ENCODE data around the gene CBLB.
"Not testable (repeated sequence)": the region's sequence is repeated elsewhere in the genome, so short reads cannot be mapped to it uniquely, and the experiment has no call there.

The CBLB gene

DNA sequence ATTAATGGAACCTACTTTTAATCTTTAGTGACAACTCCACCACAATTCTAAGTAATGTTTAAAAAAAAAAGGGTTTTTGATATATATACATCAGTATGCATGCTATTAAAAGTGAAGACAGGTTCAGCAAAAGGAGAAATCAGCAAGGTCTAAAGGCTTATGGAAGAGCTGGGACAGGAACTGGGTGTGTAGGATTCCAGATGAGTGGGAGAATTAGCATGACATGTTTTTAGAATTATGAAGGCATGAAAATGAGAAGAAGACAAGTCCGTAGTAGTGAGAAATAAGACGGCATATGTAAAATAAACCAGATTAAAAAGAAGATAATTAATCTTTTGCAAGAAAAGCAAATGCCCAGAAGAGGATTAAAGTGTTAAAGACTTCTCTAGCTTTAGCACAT lies 52.0 kb downstream of the CBLB start:
- Histone ChIP-seq H3K4me3 (ENCODE audit: low read length) (no peak overlapping the region), H3K36me3 (ENCODE audit: insufficient read depth, low read length) (peaks cover 12% of the 10 kb centered on the region), H3K27me3 (ENCODE audit: insufficient read depth, low read length) (no peaks in the 10 kb centered on the region), H3K4me1 (ENCODE audit: insufficient read depth, low read length) (peaks cover 3% of the 10 kb centered on the region), H2AFZ (ENCODE audit: low read depth, low read length) (no peak overlapping the region), H3K9me3 (ENCODE audit: low read length) (peaks cover 3% of the 10 kb centered on the region)

GRCh38 chr3:105815331-105815730 lies 53.5 kb downstream of the CBLB start:
- H3K4me3 ChIP-seq (ENCODE audit: low read length); H3K4me1 ChIP-seq (ENCODE audit: insufficient read depth, low read length); H3K9me3 ChIP-seq (ENCODE audit: low read length); H2AFZ ChIP-seq (ENCODE audit: low read depth, low read length); H3K27me3 ChIP-seq (ENCODE audit: insufficient read depth, low read length): not testable (repeated sequence)
- H3K36me3 ChIP-seq (ENCODE audit: insufficient read depth, low read length): peaks cover 11% of the 10 kb centered on the region

GRCh38 chr3:105813710-105814109 lies 55.1 kb downstream of the CBLB start:
- Histone ChIP-seq H3K36me3 (ENCODE audit: insufficient read depth, low read length) (peaks cover 3% of the 10 kb centered on the region), H2AFZ (ENCODE audit: low read depth, low read length) (no peak overlapping the region), H3K4me1 (ENCODE audit: insufficient read depth, low read length) (peaks cover 2% of the 10 kb centered on the region), H3K27me3 (ENCODE audit: insufficient read depth, low read length) (no peaks in the 10 kb centered on the region), H3K4me3 (ENCODE audit: low read length) (no peak overlapping the region), H3K9me3 (ENCODE audit: low read length) (no peaks in the 10 kb centered on the region)

DNA sequence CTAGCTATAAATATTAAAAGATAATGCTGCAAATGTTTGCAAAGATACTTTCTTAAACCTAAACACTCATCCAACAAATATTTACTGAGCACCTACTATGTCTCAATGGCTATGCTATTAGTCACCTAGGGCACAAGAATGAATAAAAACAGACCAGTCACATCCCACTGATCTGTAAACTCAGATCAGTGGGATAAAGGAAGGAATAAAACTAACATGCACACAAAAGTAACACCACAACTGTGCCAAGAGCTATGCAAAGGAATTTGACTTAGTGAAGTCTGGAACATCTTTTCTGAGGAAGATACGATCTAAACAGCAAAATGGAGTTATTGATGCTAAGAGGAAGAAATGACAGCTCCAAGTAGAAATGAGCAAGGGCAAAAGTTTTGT lies 56.6 kb downstream of the CBLB start:
- Histone ChIP-seq H3K9me3 (ENCODE audit: low read length) (no peaks in the 10 kb centered on the region), H3K36me3 (ENCODE audit: insufficient read depth, low read length) (peaks cover 3% of the 10 kb centered on the region), H3K4me1 (ENCODE audit: insufficient read depth, low read length) (peaks cover 2% of the 10 kb centered on the region), H3K27me3 (ENCODE audit: insufficient read depth, low read length) (no peaks in the 10 kb centered on the region), H3K4me3 (ENCODE audit: low read length) (no peak overlapping the region), H2AFZ (ENCODE audit: low read depth, low read length) (no peak overlapping the region)

GRCh38 chr3:105811518-105812193 lies 57.2 kb downstream of the CBLB start:
- H3K4me1 ChIP-seq (ENCODE audit: insufficient read depth, low read length): peaks cover 2% of the 10 kb centered on the region
- peaks cover under 1% of the 10 kb centered on the region for H3K36me3 ChIP-seq (ENCODE audit: insufficient read depth, low read length)
- no peak overlapping the region for H3K4me3 ChIP-seq (ENCODE audit: low read length)
- H3K27me3 ChIP-seq (ENCODE audit: insufficient read depth, low read length): no peaks in the 10 kb centered on the region
- no peak overlapping the region for H2AFZ ChIP-seq (ENCODE audit: low read depth, low read length)
- H3K9me3 ChIP-seq (ENCODE audit: low read length): no peaks in the 10 kb centered on the region

- H3K9me3 ChIP-seq (ENCODE audit: low read length): no peaks in the 10 kb centered on the region
- no peaks in the 10 kb centered on the region for H3K36me3 ChIP-seq (ENCODE audit: insufficient read depth, low read length)
- H3K27me3 ChIP-seq (ENCODE audit: insufficient read depth, low read length): no peaks in the 10 kb centered on the region
- peaks cover 2% of the 10 kb centered on the region for H3K4me1 ChIP-seq (ENCODE audit: insufficient read depth, low read length)
- no peak overlapping the region for H2AFZ ChIP-seq (ENCODE audit: low read depth, low read length)
- H3K4me3 ChIP-seq (ENCODE audit: low read length): no peak overlapping the region
Observed at GRCh38 chr3:105809208-105809888, 59.5 kb downstream of the CBLB start.

DNA sequence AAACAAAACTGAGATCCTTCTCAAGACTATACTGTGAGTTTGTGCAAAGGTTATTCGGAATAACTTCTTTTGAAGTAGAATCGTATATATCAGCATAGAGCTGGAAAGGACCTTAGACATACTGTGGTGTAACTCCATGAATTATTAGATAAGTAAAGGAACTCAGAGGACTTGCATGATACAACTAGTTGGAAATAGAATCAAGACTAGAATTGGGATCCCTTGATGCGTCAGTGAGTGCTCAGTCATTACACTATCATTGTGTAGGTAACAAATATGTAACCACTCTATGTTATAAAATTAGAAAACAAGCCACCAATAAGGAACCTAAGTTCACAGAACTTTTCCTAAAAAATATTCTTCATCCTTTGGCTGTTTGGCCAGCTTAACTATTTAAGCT lies 61.1 kb downstream of the CBLB start:
- H3K36me3 ChIP-seq (ENCODE audit: insufficient read depth, low read length): no peaks in the 10 kb centered on the region

DNA sequence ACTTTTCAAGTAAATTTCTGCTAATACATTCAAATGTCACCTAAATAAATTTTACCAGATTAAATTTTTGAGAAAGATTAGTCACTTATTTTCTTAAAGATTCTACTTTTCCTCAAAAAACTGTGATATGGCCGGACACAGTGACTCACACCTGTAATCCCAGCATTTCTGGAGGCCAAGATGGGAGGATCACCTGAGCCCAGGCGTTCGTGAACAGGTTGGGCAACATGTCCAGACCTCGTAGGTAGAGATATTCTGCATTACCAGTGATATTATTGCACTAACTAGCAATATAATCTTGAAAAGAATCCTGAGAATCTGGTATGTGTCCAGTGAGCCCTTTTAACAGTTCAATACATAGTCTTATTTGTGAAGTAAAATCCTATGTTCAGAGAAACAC lies 61.7 kb downstream of the CBLB start:
- Histone ChIP-seq H3K27me3 (ENCODE audit: insufficient read depth, low read length) (no peaks in the 10 kb centered on the region), H3K4me1 (ENCODE audit: insufficient read depth, low read length) (peaks cover 2% of the 10 kb centered on the region), H3K4me3 (ENCODE audit: low read length) (no peak overlapping the region), H3K36me3 (ENCODE audit: insufficient read depth, low read length) (no peaks in the 10 kb centered on the region), H3K9me3 (ENCODE audit: low read length) (no peaks in the 10 kb centered on the region), H2AFZ (ENCODE audit: low read depth, low read length) (no peak overlapping the region)

More for the DNA sequence above, 61.1 kb downstream of the CBLB start:
- Histone ChIP-seq H3K9me3 (ENCODE audit: low read length) (no peaks in the 10 kb centered on the region), H2AFZ (ENCODE audit: low read depth, low read length) (no peak overlapping the region), H3K4me1 (ENCODE audit: insufficient read depth, low read length) (peaks cover 2% of the 10 kb centered on the region), H3K4me3 (ENCODE audit: low read length) (no peak overlapping the region), H3K27me3 (ENCODE audit: insufficient read depth, low read length) (no peaks in the 10 kb centered on the region)

DNA sequence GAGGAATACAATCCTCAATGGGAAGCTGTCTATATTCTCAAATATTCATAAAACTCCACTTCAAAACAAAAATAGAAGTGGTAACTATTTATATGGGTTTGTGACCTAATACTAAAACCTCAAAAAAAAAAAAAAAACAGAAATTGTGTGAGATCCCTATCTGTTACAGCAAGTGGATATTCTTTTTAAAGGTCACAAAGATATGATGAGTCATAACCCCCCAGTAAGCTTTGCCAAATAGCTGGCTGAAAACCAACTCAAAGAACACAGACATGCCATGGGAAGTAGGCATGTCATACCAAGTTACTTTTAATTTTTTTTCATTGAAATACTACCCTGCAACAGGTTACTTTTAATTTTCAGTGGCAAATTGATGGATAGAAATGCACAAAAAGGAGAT lies 62.5 kb downstream of the CBLB start:
- Histone ChIP-seq H3K27me3 (ENCODE audit: insufficient read depth, low read length) (no peaks in the 10 kb centered on the region), H2AFZ (ENCODE audit: low read depth, low read length) (no peak overlapping the region), H3K36me3 (ENCODE audit: insufficient read depth, low read length) (no peaks in the 10 kb centered on the region), H3K4me1 (ENCODE audit: insufficient read depth, low read length) (peaks cover 2% of the 10 kb centered on the region), H3K4me3 (ENCODE audit: low read length) (no peak overlapping the region), H3K9me3 (ENCODE audit: low read length) (no peaks in the 10 kb centered on the region)

DNA sequence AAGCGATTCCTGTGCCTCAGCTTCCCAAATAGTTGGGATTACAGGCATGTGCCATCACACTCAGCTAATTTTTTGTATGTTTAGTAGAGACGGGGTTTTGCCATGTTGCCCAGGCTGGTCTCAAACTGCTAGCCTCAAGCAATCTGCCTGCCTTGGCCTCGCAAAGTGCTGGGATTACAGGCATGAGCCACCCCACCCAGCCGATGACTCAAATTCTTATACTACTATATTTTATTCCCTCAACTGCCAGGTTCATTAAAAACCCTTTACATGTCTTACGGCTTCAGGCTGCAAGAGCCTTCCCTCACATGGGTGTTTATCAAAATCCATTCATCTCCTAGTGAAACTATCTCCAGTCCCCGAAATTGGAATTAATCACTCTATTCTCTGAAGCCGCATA lies 63.4 kb downstream of the CBLB start:
- Histone ChIP-seq H3K4me3 (ENCODE audit: low read length) (no peak overlapping the region), H3K9me3 (ENCODE audit: low read length) (no peaks in the 10 kb centered on the region), H3K36me3 (ENCODE audit: insufficient read depth, low read length) (no peaks in the 10 kb centered on the region), H2AFZ (ENCODE audit: low read depth, low read length) (no peak overlapping the region), H3K4me1 (ENCODE audit: insufficient read depth, low read length) (peaks cover 2% of the 10 kb centered on the region), H3K27me3 (ENCODE audit: insufficient read depth, low read length) (no peaks in the 10 kb centered on the region)

DNA sequence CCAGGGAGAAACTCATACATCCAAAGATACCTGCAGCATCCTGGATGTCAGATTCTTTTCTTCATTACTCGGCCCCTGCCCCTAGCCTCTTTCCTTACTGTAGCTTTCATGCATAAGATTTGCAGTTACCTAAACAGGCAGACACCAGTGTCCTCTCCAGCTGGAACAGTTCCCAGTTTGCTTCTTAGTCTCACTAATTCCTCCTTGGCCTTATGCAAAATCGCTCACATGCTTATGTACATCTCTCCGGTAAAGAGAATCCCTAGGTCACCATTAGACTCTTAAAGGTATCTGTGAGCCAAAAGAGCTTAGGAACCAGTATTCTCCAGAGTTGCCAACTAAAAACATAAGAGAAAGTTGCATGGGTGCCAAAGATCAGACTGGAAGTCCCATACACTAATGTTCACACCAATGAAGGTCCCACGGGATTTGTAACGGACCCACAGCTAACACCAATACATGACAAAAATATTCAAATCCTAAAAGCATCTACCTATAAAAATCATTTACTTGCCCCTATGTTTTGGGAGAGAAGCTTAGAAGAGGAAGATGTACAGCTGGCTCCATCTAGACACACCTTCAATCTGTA lies 66.6 kb downstream of the CBLB start:
- no peak overlapping the region for H3K4me3 ChIP-seq (ENCODE audit: low read length)
- no peaks in the 10 kb centered on the region for H3K27me3 ChIP-seq (ENCODE audit: insufficient read depth, low read length)
- H2AFZ ChIP-seq (ENCODE audit: low read depth, low read length): no peak overlapping the region
- no peaks in the 10 kb centered on the region for H3K9me3 ChIP-seq (ENCODE audit: low read length)
- peaks cover 5% of the 10 kb centered on the region for H3K4me1 ChIP-seq (ENCODE audit: insufficient read depth, low read length)
- no peaks in the 10 kb centered on the region for H3K36me3 ChIP-seq (ENCODE audit: insufficient read depth, low read length)

DNA sequence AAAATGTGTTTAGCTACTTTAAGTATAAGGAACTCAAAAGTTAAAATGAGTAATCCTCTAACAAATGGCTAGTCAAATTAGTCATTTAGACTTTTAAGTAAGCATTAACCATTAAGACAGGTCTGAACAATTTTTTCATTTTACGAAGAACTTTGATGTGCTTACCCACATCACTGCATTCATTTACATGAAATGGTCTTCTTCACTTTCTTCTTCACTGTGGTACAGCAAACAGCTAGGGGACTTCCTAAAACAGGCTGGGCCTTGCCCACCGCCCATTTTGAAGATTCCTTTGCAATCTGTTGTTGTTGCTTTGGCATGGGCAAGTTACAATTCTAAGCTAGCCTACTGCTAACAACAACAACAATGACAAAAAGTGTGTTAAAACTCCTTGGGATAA lies 67.4 kb downstream of the CBLB start:
- peaks cover 5% of the 10 kb centered on the region for H3K4me1 ChIP-seq (ENCODE audit: insufficient read depth, low read length)
- H3K9me3 ChIP-seq (ENCODE audit: low read length): no peaks in the 10 kb centered on the region
- no peaks in the 10 kb centered on the region for H3K27me3 ChIP-seq (ENCODE audit: insufficient read depth, low read length)
- H2AFZ ChIP-seq (ENCODE audit: low read depth, low read length): no peak overlapping the region
- no peaks in the 10 kb centered on the region for H3K36me3 ChIP-seq (ENCODE audit: insufficient read depth, low read length)
- H3K4me3 ChIP-seq (ENCODE audit: low read length): no peak overlapping the region

DNA sequence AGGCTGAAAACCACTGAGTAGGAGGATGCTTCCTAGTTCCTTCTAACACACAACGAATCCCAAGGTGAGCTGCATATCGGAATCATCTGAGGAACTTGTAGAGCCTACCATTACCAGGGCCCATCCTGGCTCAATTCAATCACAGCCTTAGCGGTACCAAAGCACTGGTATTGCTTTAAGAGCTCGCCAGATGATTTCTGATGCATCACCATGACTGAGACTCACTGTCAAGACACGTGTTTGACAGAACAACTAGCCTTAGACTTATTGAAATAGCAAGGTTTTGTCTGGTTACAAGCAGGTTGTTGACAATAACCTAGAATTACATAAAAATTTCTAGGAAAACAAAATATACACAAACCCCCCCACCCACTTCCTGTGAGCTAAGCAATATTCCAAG lies 68.5 kb downstream of the CBLB start:
- Histone ChIP-seq H3K36me3 (ENCODE audit: insufficient read depth, low read length) (no peaks in the 10 kb centered on the region), H3K4me1 (ENCODE audit: insufficient read depth, low read length) (peaks cover 5% of the 10 kb centered on the region), H3K9me3 (ENCODE audit: low read length) (no peaks in the 10 kb centered on the region), H3K4me3 (ENCODE audit: low read length) (no peak overlapping the region), H2AFZ (ENCODE audit: low read depth, low read length) (no peak overlapping the region), H3K27me3 (ENCODE audit: insufficient read depth, low read length) (no peaks in the 10 kb centered on the region)

All from neuron (in vitro differentiated cells).